DOHH2 (cell line): ENCODE results near the gene GSS.

Experiments
- H3F3A ChIP-seq: fragments of 200-600 bp; sonication (generic), shearing (Covaris generic); 2 replicates; pipeline ENCODE4 v1.6.0; 2016; ENCODE audit warnings: antibody characterized with exemption, mild to moderate bottlenecking; ENCODE audit not compliant: control insufficient read depth, insufficient read depth
- H3K27ac ChIP-seq: fragments of 200-600 bp; sonication (generic); 2 replicates; pipeline ENCODE4 v1.5.1; 2014; ENCODE audit warnings: low read depth, mild to moderate bottlenecking, low read length, moderate library complexity
- H3K27me3 ChIP-seq: fragments of 200-600 bp; sonication (generic); 2 replicates; pipeline ENCODE4 v1.6.1; 2014; ENCODE audit warnings: mild to moderate bottlenecking, low read length, mixed read lengths; ENCODE audit not compliant: control insufficient read depth
- H3K36me3 ChIP-seq: fragments of 200-600 bp; sonication (generic); 2 replicates; pipeline ENCODE4 v1.6.1; 2014; ENCODE audit warnings: mild to moderate bottlenecking, low read length, moderate library complexity, mixed read lengths; ENCODE audit not compliant: control insufficient read depth
- H3K4me1 ChIP-seq: fragments of 200-600 bp; sonication (generic); 2 replicates; pipeline ENCODE4 v1.6.1; 2014; ENCODE audit warnings: mild to moderate bottlenecking, low read length, mixed read lengths; ENCODE audit not compliant: control insufficient read depth
- H3K4me2 ChIP-seq: fragments of 200-600 bp; sonication (generic); 2 replicates; pipeline ENCODE4 v1.6.0; 2014; ENCODE audit warnings: mild to moderate bottlenecking, low read length, moderate library complexity
- H3K4me3 ChIP-seq: fragments of 200-600 bp; sonication (generic); 2 replicates; pipeline ENCODE4 v1.5.1; 2014; ENCODE audit warnings: mild to moderate bottlenecking, low read length, mixed read lengths
- H3K79me2 ChIP-seq: fragments of 200-600 bp; sonication (generic); 2 replicates; pipeline ENCODE4 v1.6.1; 2014; ENCODE audit warnings: mild to moderate bottlenecking, low read length, mixed read lengths; ENCODE audit not compliant: control insufficient read depth
- H3K9me2 ChIP-seq: fragments of 200-600 bp; sonication (generic); replicated peaks from 2 replicates; pipeline ENCODE4 v1.6.1; 2014; ENCODE audit warnings: mild to moderate bottlenecking, low read length, mixed read lengths; ENCODE audit not compliant: control insufficient read depth
- H3K9me3 ChIP-seq: fragments of 200-600 bp; sonication (generic); 2 replicates; pipeline ENCODE4 v1.6.1; 2014; ENCODE audit warnings: antibody characterized with exemption, low read length, mixed read lengths; ENCODE audit not compliant: control insufficient read depth, insufficient read depth
- H4K20me1 ChIP-seq: fragments of 200-600 bp; sonication (generic); 2 replicates; pipeline ENCODE4 v1.6.0; 2014; ENCODE audit warnings: low read depth, mild to moderate bottlenecking, antibody characterized with exemption, low read length, moderate library complexity; ENCODE audit not compliant: control insufficient read depth, insufficient read depth
- CTCF ChIP-seq: fragments of 200-600 bp; sonication (generic); IDR thresholded peaks from one replicate; pipeline ENCODE4 v1.5.1; 2014; ENCODE audit warnings: antibody characterized with exemption, mild to moderate bottlenecking, low read depth, low read length; ENCODE audit not compliant: poor library complexity, severe bottlenecking
- EZH2phosphoT487 ChIP-seq: fragments of 200-600 bp; sonication (generic); IDR thresholded peaks from 2 replicates; pipeline ENCODE4 v1.6.1; 2017; ENCODE audit warnings: borderline replicate concordance, mild to moderate bottlenecking, antibody characterized with exemption, low read length, moderate library complexity, mixed read lengths

The GSS gene

DNA sequence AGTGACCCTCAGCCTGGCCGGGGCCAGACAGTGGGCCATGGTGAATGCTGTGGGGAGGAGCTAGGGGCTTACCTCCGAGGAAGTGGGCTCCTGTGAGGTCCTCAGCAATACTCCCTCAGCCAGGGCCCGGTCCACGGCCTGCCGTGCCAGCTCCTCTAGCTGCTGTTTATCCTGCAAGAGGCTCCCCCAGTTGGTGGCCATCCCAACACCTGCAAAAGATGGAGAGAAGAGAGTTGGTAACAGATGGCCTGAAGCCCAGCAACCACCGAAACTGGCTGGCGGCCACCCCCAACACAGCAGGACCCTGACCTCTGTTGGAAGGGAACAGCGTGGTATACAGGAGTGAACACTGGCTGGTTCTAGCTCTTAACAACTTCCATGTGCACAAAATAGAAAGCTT, 4.0 kb downstream of the GSS start:
- Histone ChIP-seq H3K4me3 (peak overlapping the region; percentile 17), H3K9me3 (no peaks in the 10 kb centered on the region), H3K27ac (no peak overlapping the region), H3K9me2 (no peaks in the 10 kb centered on the region), H3K36me3 (peaks cover 26% of the 10 kb centered on the region), H4K20me1 (no peaks in the 10 kb centered on the region), H3K79me2 (peaks cover 10% of the 10 kb centered on the region), H3K27me3 (no peaks in the 10 kb centered on the region), H3K4me2 (peak overlapping the region; percentile 63), H3F3A (no peaks in the 10 kb centered on the region), H3K4me1 (peaks cover 31% of the 10 kb centered on the region)
- no peak for TF ChIP-seq EZH2phosphoT487
- no peak for TF ChIP-seq CTCF

DNA sequence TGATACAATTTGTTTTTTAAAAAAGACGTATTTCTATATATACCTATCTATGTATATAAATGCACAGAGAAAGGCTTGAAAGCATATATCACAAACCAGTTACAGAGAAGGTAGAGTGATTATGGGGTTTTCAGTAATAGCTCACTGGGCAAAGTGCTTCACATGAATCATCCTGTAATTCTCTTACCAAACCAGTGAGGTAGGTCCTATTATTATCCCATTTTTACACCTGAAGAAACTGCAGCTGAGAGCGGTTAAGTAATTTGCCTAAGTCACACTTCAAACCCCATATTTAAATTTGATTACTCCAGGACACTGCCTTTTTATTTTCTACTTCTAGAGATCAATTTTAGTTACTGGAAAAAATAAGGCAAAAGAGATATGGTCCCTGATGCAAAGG, 4.4 kb downstream of the GSS start:
- Histone ChIP-seq H3K27me3 (no peaks in the 10 kb centered on the region), H3K4me1 (peaks cover 29% of the 10 kb centered on the region), H3K79me2 (peaks cover 10% of the 10 kb centered on the region), H3K27ac (no peak overlapping the region), H3K9me3 (no peaks in the 10 kb centered on the region), H4K20me1 (no peaks in the 10 kb centered on the region), H3K9me2 (no peaks in the 10 kb centered on the region), H3K36me3 (peaks cover 30% of the 10 kb centered on the region), H3K4me3 (peak overlapping the region; percentile 17), H3F3A (no peaks in the 10 kb centered on the region), H3K4me2 (peak overlapping the region; percentile 63)
- TF ChIP-seq CTCF = no peak
- TF ChIP-seq EZH2phosphoT487 = no peak

DNA sequence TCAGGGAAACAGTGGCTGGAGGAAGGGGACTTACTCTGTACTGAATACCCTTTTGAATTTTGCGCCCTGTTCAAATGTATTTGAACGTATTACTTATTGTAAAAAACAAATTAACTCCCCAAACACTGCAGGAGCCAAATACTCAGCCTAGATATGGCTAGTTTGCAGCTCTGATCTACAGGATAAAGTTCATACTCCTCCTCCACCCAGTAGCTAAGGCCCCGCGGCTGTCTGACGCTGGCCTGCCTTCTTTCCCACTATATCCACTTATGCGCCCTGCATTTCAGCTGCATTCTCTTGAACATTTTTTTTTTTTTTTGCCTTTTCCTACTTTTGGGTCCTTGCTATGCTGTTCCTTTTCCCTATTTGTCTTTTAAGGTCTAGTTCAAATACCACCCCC, 6.5 kb downstream of the GSS start:
- peaks cover 17% of the 10 kb centered on the region for H3K4me1 ChIP-seq
- H3K36me3 ChIP-seq = peaks cover 35% of the 10 kb centered on the region
- H3K4me2 ChIP-seq = no peak overlapping the region
- no peaks in the 10 kb centered on the region; the same call in 1 of the 2 replicates for H3K79me2 ChIP-seq
- no peak overlapping the region for H3K27ac ChIP-seq
- no peak overlapping the region for H3K4me3 ChIP-seq
- H3K9me3 ChIP-seq = no peaks in the 10 kb centered on the region
- H3K9me2 ChIP-seq = no peaks in the 10 kb centered on the region
- H4K20me1 ChIP-seq = no peaks in the 10 kb centered on the region
- H3K27me3 ChIP-seq = no peaks in the 10 kb centered on the region
- H3F3A ChIP-seq = no peaks in the 10 kb centered on the region
- TF ChIP-seq EZH2phosphoT487 = no peak
- TF ChIP-seq CTCF = no peak

DNA sequence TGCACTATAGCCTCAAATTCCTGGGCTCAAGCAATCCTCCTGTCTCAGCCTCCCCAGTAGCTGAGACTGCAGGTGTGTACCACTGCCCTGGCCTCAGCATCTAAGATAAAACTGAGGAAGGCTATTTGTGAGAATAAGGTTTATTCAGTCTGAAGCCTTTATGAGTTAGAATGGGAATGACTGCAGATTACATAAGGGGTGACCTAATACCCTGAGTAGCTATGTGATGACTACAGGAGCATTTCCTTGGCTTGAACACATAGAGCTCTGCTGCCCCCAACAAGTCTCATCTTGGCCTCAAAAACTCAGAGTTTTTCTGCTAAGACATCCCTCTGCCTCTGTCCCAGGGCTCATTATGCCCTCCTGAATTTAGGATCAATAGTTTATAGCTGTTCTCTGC, 7.6 kb downstream of the GSS start:
- H3K27ac ChIP-seq = no peak overlapping the region
- no peaks in the 10 kb centered on the region for H3F3A ChIP-seq
- H3K4me1 ChIP-seq = peaks cover 15% of the 10 kb centered on the region
- H3K9me3 ChIP-seq = no peaks in the 10 kb centered on the region
- H3K4me3 ChIP-seq = no peak overlapping the region
- H4K20me1 ChIP-seq = no peaks in the 10 kb centered on the region
- H3K4me2 ChIP-seq = no peak overlapping the region
- no peaks in the 10 kb centered on the region for H3K79me2 ChIP-seq
- no peak for TF ChIP-seq EZH2phosphoT487
- no peak for TF ChIP-seq CTCF
- no peaks in the 10 kb centered on the region for H3K9me2 ChIP-seq
- no peaks in the 10 kb centered on the region for H3K27me3 ChIP-seq
- peaks cover 41% of the 10 kb centered on the region for H3K36me3 ChIP-seq
